GM12865 (cell line): Measurements from ENCODE around the gene NUDCD2.

Experiments used
- DNase-seq: peaks from one replicate; pipeline ENCODE4 v3.0.0; 2010; ENCODE audit warnings: low read depth
- H3K4me3 ChIP-seq: 2 replicates; pipeline ENCODE4 v1.5.1; 2011; ENCODE audit warnings: mild to moderate bottlenecking, low read depth, low read length, control low read depth
- CTCF ChIP-seq: IDR thresholded peaks from 2 replicates; pipeline ENCODE4 v1.5.1; 2011; ENCODE audit warnings: low read length, control low read depth, low read depth, inconsistent platforms; ENCODE audit not compliant: insufficient read depth; ENCODE audit errors: missing control alignments

The NUDCD2 gene

GRCh38 chr5:163445345-163445744 is 14.6 kb downstream of the NUDCD2 start:
- DNase-seq, result no peak
- no peak for TF ChIP-seq CTCF
- H3K4me3 ChIP-seq, result no peak overlapping the region

- DNase-seq, result no peak
Observed at GRCh38 chr5:163444526-163444925, 15.4 kb downstream of the NUDCD2 start.

GRCh38 chr5:163440954-163441353 is 18.9 kb downstream of the NUDCD2 start:
- H3K4me3 ChIP-seq, result no peak overlapping the region
- no peak for DNase-seq
- TF ChIP-seq CTCF, result no peak

More at GRCh38 chr5:163444526-163444925, 15.4 kb downstream of the NUDCD2 start:
- no peak for TF ChIP-seq CTCF
- H3K4me3 ChIP-seq, result no peak overlapping the region

GRCh38 chr5:163439092-163439425 is 20.8 kb downstream of the NUDCD2 start:
- no peak for TF ChIP-seq CTCF
- DNase-seq, result peak; percentile 66
- H3K4me3 ChIP-seq, result peak overlapping the region; percentile 92

- no peak for TF ChIP-seq CTCF
- H3K4me3 ChIP-seq, result peak within 1 kb of the TSS; percentile 92
- peak; percentile 97 for DNase-seq
Observed at GRCh38 chr5:163437309-163438182, 22.4 kb downstream of the NUDCD2 start, which contains the start of gene CCNG1. TSS of gene CCNG1 (plus strand) at chr5:163437595. CDS start at chr5:163439257, 1,662 bp downstream.

DNA sequence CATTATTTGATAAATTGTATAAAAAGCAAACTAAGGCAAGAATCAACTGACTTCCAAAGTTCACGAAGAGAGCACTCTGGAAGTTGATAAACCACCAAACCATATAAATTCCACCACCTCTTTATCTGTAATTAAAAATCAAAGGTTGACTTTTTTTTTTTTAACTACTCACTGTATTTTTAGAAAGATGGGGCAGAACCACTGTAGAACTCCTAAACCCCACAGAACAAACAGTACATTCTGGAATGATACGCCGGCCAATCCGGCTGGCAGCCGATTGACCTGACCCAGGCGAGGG is 22.9 kb downstream of the NUDCD2 start:
- no peak for TF ChIP-seq CTCF
- H3K4me3 ChIP-seq, result peak overlapping the region; percentile 92
- no peak for DNase-seq

DNA sequence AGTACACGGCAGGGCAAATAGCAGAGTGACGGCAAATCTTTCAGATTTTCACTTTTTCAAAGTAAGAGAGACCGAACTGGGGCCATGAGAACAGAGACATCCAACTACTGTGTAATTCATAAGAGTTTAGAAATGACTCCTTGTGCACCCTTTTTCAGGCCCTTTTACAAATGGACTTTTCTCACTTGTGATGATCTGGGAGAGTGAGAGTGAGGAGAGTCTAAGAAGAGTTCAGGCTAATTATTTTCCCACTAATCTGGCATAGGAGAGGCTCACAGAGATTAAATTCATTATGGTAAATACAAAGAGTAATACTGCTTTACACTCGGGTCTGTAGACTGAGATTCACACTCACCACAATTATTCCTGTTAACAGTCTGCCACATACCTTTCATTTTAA is 23.4 kb downstream of the NUDCD2 start:
- no peak for TF ChIP-seq CTCF
- peak overlapping the region; percentile 92 for H3K4me3 ChIP-seq

More for the DNA sequence above, 23.4 kb downstream of the NUDCD2 start:
- DNase-seq, result no peak
